ENCODE results near the gene ANKDD1A. TPM values are rescaled to one million over a fixed set of nuclear protein-coding genes. Genes with fewer than 3 reads are reported as not detected.

The ANKDD1A gene
- total and polyA plus RNA-seq, 5 experiments from 2014 or later, result 0.06 to 6.0 (median 2.2) TPM

- DNase-seq, result peak in 2 of 10 donors; percentile 21 to 38
- Mint-ChIP-seq H3K36me3 (no peaks in the 10 kb centered on the region), H3K9me3 (no peaks in the 10 kb centered on the region), H3K4me3 (peak overlapping the region in 9 of 10 donors; percentile 5 to 81 (median 42)), H3K4me1 (peaks cover 18 to 45% (median 28%) of the 10 kb centered on the region in 4 donors), H3K27me3 (no peaks in the 10 kb centered on the region), H3K27ac (peak overlapping the region in 7 of 10 donors; percentile 4 to 95 (median 80))
- peak; percentile 44 to 54 for ATAC-seq
- POLR2A ChIA-PET, result interaction anchor here (0.6 to 4.6 kb wide), 2 partner anchors 11 to 43 kb away, joined by 3 to 32 read pairs; no protein-coding TSS in a partner anchor
These were observed 28.6 kb upstream of the ANKDD1A start for GRCh38 chr15:64883100-64883581.

GRCh38 chr15:64883997-64884511 lies 27.6 kb upstream of the ANKDD1A start:
- no peaks in the 10 kb centered on the region for H3K36me3 Mint-ChIP-seq
- DNase-seq (peak; percentile 46 to 83 (median 66)), ATAC-seq (peak; percentile 78 to 80)
- H3K9me3 Mint-ChIP-seq, result no peaks in the 10 kb centered on the region
- POLR2A ChIA-PET, result interaction anchor here (4.6 kb wide), 1 partner anchor 10 kb away, joined by 32 read pairs; no protein-coding TSS in a partner anchor
- H3K27me3 Mint-ChIP-seq, result no peaks in the 10 kb centered on the region
- peaks cover 18 to 41% (median 28%) of the 10 kb centered on the region in 4 donors for H3K4me1 Mint-ChIP-seq
- H3K4me3 Mint-ChIP-seq, result peak overlapping the region in 6 of 10 donors; percentile 5 to 81 (median 50)
- peak overlapping the region in 6 of 10 donors; percentile 23 to 95 (median 80) for H3K27ac Mint-ChIP-seq

- Mint-ChIP-seq H3K4me3 (no peak overlapping the region), H3K4me1 (peaks cover 18 to 41% (median 28%) of the 10 kb centered on the region in 4 donors), H3K36me3 (no peaks in the 10 kb centered on the region), H3K9me3 (no peaks in the 10 kb centered on the region), H3K27ac (peak overlapping the region in 2 of 10 donors; percentile 23 to 95), H3K27me3 (no peaks in the 10 kb centered on the region)
- no peak for ATAC-seq
- POLR2A ChIA-PET, result interaction anchor here (4.6 kb wide), 1 partner anchor 9 kb away, joined by 32 read pairs; no protein-coding TSS in a partner anchor
- no peak for DNase-seq
These were observed 27.0 kb upstream of the ANKDD1A start for GRCh38 chr15:64884679-64885078.

- ATAC-seq (no peak), DNase-seq (no peak)
- Mint-ChIP-seq H3K4me3 (no peak overlapping the region), H3K4me1 (peaks cover 28 to 45% (median 34%) of the 10 kb centered on the region in 4 donors), H3K9me3 (no peaks in the 10 kb centered on the region), H3K27me3 (no peaks in the 10 kb centered on the region), H3K36me3 (no peaks in the 10 kb centered on the region), H3K27ac (no peak overlapping the region)
- POLR2A ChIA-PET, result interaction anchor here (0.6 kb wide), 1 partner anchor 39 kb away, joined by 3 read pairs; no protein-coding TSS in a partner anchor
These were observed 23.4 kb upstream of the ANKDD1A start for GRCh38 chr15:64888336-64888735.

GRCh38 chr15:64891561-64891960 lies 20.1 kb upstream of the ANKDD1A start:
- ATAC-seq (no peak), DNase-seq (no peak)
- H3K4me1 Mint-ChIP-seq, result peaks cover 33 to 58% (median 52%) of the 10 kb centered on the region in 4 donors
- no peaks in the 10 kb centered on the region for H3K9me3 Mint-ChIP-seq
- H3K4me3 Mint-ChIP-seq, result peak overlapping the region in 3 of 10 donors; percentile 18 to 89 (median 46)
- H3K27me3 Mint-ChIP-seq, result no peaks in the 10 kb centered on the region
- POLR2A ChIA-PET, result interaction anchor here (0.6 to 4.2 kb wide), 5 partner anchors 25 to 1811 kb away, joined by 3 to 51 read pairs (median 3); partner anchors contain the start of gene PLEKHO2
- H3K27ac Mint-ChIP-seq, result peak overlapping the region in 9 of 10 donors; percentile 94 to 99 (median 97)
- H3K36me3 Mint-ChIP-seq, result no peaks in the 10 kb centered on the region

GRCh38 chr15:64892847-64893403 lies 18.8 kb upstream of the ANKDD1A start:
- ATAC-seq, result no peak
- Mint-ChIP-seq H3K27ac (peak overlapping the region; percentile 94 to 99 (median 98)), H3K9me3 (no peaks in the 10 kb centered on the region), H3K36me3 (no peaks in the 10 kb centered on the region), H3K4me1 (peaks cover 34 to 68% (median 60%) of the 10 kb centered on the region in 4 donors), H3K27me3 (no peaks in the 10 kb centered on the region), H3K4me3 (peak overlapping the region; percentile 80 to 94 (median 90))
- DNase-seq, result no peak
- POLR2A ChIA-PET, result interaction anchor here (0.6 to 4.2 kb wide), 18 partner anchors 11 to 1388 kb away, joined by 3 to 77 read pairs (median 7); partner anchors contain the start of genes CLPX, PIF1, PLEKHO2 and PPIB

- peak overlapping the region; percentile 80 to 94 (median 90) for H3K4me3 Mint-ChIP-seq
- DNase-seq, result peak; percentile 87 to 99 (median 94)
- no peaks in the 10 kb centered on the region for H3K9me3 Mint-ChIP-seq
- peaks cover 37 to 73% (median 64%) of the 10 kb centered on the region in 4 donors for H3K4me1 Mint-ChIP-seq
- peak overlapping the region; percentile 94 to 99 (median 98) for H3K27ac Mint-ChIP-seq
- POLR2A ChIA-PET, result interaction anchor here (0.6 to 4.2 kb wide), 23 partner anchors 11 to 1389 kb away, joined by 3 to 77 read pairs (median 6); partner anchors contain the start of genes CLPX, PIF1, PLEKHO2 and PPIB
- H3K27me3 Mint-ChIP-seq, result no peaks in the 10 kb centered on the region
- H3K36me3 Mint-ChIP-seq, result no peaks in the 10 kb centered on the region
- peak; percentile 73 to 83 for ATAC-seq
These were observed 18.0 kb upstream of the ANKDD1A start for GRCh38 chr15:64893481-64894394.

- Mint-ChIP-seq H3K27me3 (no peaks in the 10 kb centered on the region), H3K9me3 (peaks cover 0 to 2% (median 0%) of the 10 kb centered on the region in 9 donors), H3K4me1 (peaks cover 37 to 76% (median 64%) of the 10 kb centered on the region in 4 donors), H3K4me3 (peak overlapping the region; percentile 80 to 94 (median 90)), H3K27ac (peak overlapping the region; percentile 94 to 99 (median 98)), H3K36me3 (no peaks in the 10 kb centered on the region)
- POLR2A ChIA-PET, result interaction anchor here (0.6 to 4.2 kb wide), 20 partner anchors 10 to 731 kb away, joined by 3 to 77 read pairs (median 8); partner anchors contain the start of genes CLPX, PIF1, PLEKHO2 and PPIB
- DNase-seq, result peak; percentile 72 to 96 (median 89)
- peak; percentile 69 to 82 for ATAC-seq
These were observed 17.2 kb upstream of the ANKDD1A start for GRCh38 chr15:64894395-64895056.

GRCh38 chr15:64895285-64896065 lies 16.2 kb upstream of the ANKDD1A start:
- POLR2A ChIA-PET, result interaction anchor here (0.8 to 4.2 kb wide), 11 partner anchors 9 to 732 kb away, joined by 3 to 77 read pairs (median 19); partner anchors contain the start of genes PIF1, PLEKHO2 and PPIB
- Mint-ChIP-seq H3K27ac (peak overlapping the region; percentile 94 to 99 (median 98)), H3K4me1 (peaks cover 37 to 76% (median 64%) of the 10 kb centered on the region in 4 donors), H3K36me3 (no peaks in the 10 kb centered on the region), H3K4me3 (peak overlapping the region; percentile 80 to 94 (median 90)), H3K27me3 (no peaks in the 10 kb centered on the region), H3K9me3 (peaks cover 0 to 3% (median 0%) of the 10 kb centered on the region in 9 donors)
- DNase-seq (peak in 7 of 10 donors; percentile 21 to 48 (median 38)), ATAC-seq (peak in 1 of 2 donors; percentile 2)

- Mint-ChIP-seq H3K36me3 (peaks cover 0 to 5% (median 0%) of the 10 kb centered on the region in 3 donors), H3K27me3 (no peaks in the 10 kb centered on the region), H3K4me1 (peaks cover 35 to 73% (median 60%) of the 10 kb centered on the region in 4 donors), H3K9me3 (peaks cover 0 to 9% (median 6%) of the 10 kb centered on the region in 9 donors), H3K4me3 (peak overlapping the region; percentile 80 to 94 (median 90)), H3K27ac (peak overlapping the region; percentile 94 to 99 (median 98))
- no peak for DNase-seq
- ATAC-seq, result no peak
- POLR2A ChIA-PET, result interaction anchor here (1.5 kb wide), 1 partner anchor 61 kb away, joined by 3 read pairs; no protein-coding TSS in a partner anchor
These were observed 15.2 kb upstream of the ANKDD1A start for GRCh38 chr15:64896371-64897069.

All from naive thymus-derived CD8-positive, alpha-beta T cell (primary cell).